Breast epithelium (tissue), 4 donors: ENCODE measurements around the gene PEX19. TPM values are rescaled to one million over a fixed set of nuclear protein-coding genes. Genes with fewer than 3 reads are reported as not detected.

Experiments
- DNase-seq, 2 donors: peaks; one replicate each; pipeline ENCODE4 v3.0.0-alpha.2; 2019; ENCODE audit warnings: low spot score in 2 of 2
- H3K27ac ChIP-seq, 2 donors: fragments of 200-600 bp; sonication (generic) in 1 of 2; one replicate each; pipeline ENCODE4 v1.5.1; 2016 to 2019; ENCODE audit warnings: mild to moderate bottlenecking in 1 of 2
- H3K27me3 ChIP-seq, 2 donors: fragments of 200-600 bp; sonication (generic) in 1 of 2; one replicate each; pipeline versions ENCODE4 v1.5.1 to v1.6.0; 2017 to 2019; ENCODE audit warnings: control low read depth in 1 of 2, mild to moderate bottlenecking in 1 of 2
- H3K36me3 ChIP-seq: fragments of 200-600 bp; one replicate; pipeline ENCODE4 v1.5.1; 2019
- H3K4me1 ChIP-seq, 2 donors: fragments of 200-600 bp; sonication (generic); one replicate each; pipeline ENCODE4 v1.5.1; 2016 to 2019; ENCODE audit warnings: control low read depth in 1 of 2
- H3K4me3 ChIP-seq, 3 donors: fragments of 200-600 bp; sonication (generic); 1 replicate in 2 of 3; 2 replicates in 1 of 3; pipeline ENCODE4 v1.5.1; 2016 to 2019; ENCODE audit warnings: mild to moderate bottlenecking in 3 of 3, moderate library complexity in 2 of 3
- H3K9me3 ChIP-seq, 2 donors: fragments of 200-600 bp; sonication (generic) in 1 of 2; one replicate each; pipeline ENCODE4 v1.5.1; 2016 to 2019; ENCODE audit warnings: control low read depth in 1 of 2
- CTCF ChIP-seq, 3 donors: fragments of 450-650 bp; IDR thresholded peaks; one replicate each; pipeline ENCODE4 v1.5.1; 2016 to 2017; ENCODE audit warnings: antibody characterized with exemption in 3 of 3, mild to moderate bottlenecking in 3 of 3, moderate library complexity in 3 of 3
- POLR2A ChIP-seq: fragments of 450-650 bp; IDR thresholded peaks from one replicate; pipeline ENCODE4 v1.6.1; 2016; ENCODE audit warnings: antibody characterized with exemption, mild to moderate bottlenecking, moderate library complexity
- POLR2AphosphoS5 ChIP-seq, 3 donors: sonication (generic); formaldehyde crosslinking; IDR thresholded peaks; one replicate each; pipeline ENCODE4 v1.6.1; 2017; ENCODE audit warnings: antibody characterized with exemption in 3 of 3
- intact Hi-C: fragments of 100-400 bp; cut with DNase I; formaldehyde crosslinking; loops from one replicate; pipeline ENCODE4 v1.15.1; 2023; ENCODE audit warnings: low total_unique reads
- total RNA-seq, 3 donors: library from RNA; depleted of rRNA; stranded (reverse); fragments of >200 nt; gene quantifications; one replicate each; pipeline ENCODE4 v1.1.0, GENCODE V29; 2016

Gene PEX19
- total RNA-seq, 3 donors from 2014 or later = 58.7 to 136 (median 80.1) TPM

DNA sequence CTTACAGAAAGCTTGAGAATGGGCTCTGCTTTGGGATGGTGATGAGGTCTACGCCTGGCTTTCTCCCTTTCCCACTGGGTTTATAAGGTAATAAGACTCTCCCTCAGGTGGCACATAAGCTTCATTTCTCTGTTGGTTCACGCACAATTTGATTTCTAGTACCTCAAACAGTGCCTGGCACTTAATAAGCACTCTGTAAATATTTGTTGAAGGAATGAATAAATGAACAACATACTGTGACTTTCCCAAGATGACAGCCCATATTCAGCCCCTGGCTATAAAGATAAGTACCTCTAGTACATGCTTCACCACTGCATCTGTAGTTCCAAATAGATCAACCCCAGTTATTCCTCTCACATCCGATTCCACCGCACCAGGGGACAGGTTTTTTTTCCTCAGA is 40.3 kb upstream of the PEX19 start:
- H3K27me3 ChIP-seq = no peaks in the 10 kb centered on the region
- H3K27ac ChIP-seq = no peak overlapping the region
- H3K36me3 ChIP-seq = peaks cover 5% of the 10 kb centered on the region
- H3K9me3 ChIP-seq = no peaks in the 10 kb centered on the region
- TF ChIP-seq CTCF (IDR thresholded peaks at IDR 0.05) (no peak), POLR2A (no peak), POLR2AphosphoS5 (IDR thresholded peaks at IDR 0.05) (no peak)
- no peaks in the 10 kb centered on the region for H3K4me1 ChIP-seq
- H3K4me3 ChIP-seq = no peak overlapping the region
- no peak for DNase-seq
- intact Hi-C loops = no loop called here

DNA sequence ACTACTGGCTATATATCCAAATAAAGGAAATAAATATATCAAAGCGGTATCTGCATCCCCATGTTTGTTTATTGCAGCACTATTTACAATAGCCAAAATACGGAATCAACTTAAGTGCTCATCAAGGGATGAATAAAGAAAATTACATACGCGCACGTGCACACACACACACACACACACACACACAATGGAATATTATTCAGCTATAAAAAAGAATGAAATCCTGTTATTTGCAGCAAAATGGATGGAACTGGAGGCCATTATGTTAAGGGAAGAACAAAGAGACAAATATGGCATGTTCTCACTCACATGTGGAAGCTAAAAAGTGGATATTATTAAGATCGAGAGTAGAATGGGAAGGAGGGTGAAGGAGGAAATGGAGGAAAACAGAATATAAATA is 37.9 kb upstream of the PEX19 start:
- H3K4me1 ChIP-seq = no peaks in the 10 kb centered on the region
- intact Hi-C loops = no loop called here
- no peaks in the 10 kb centered on the region for H3K27me3 ChIP-seq
- peaks cover 5% of the 10 kb centered on the region for H3K36me3 ChIP-seq
- no peak overlapping the region for H3K27ac ChIP-seq
- no peaks in the 10 kb centered on the region for H3K9me3 ChIP-seq
- no peak overlapping the region for H3K4me3 ChIP-seq
- no peak for DNase-seq
- TF ChIP-seq POLR2A = no peak
- no peak for TF ChIP-seq CTCF (IDR thresholded peaks at IDR 0.05)
- no peak for TF ChIP-seq POLR2AphosphoS5 (IDR thresholded peaks at IDR 0.05)

GRCh38 chr1:160315359-160315758 is 30.4 kb upstream of the PEX19 start:
- TF ChIP-seq POLR2AphosphoS5 (IDR thresholded peaks at IDR 0.05) = no peak
- Histone ChIP-seq H3K27me3 (no peaks in the 10 kb centered on the region), H3K4me3 (no peak overlapping the region), H3K9me3 (no peaks in the 10 kb centered on the region), H3K36me3 (no peaks in the 10 kb centered on the region), H3K27ac (no peak overlapping the region), H3K4me1 (no peaks in the 10 kb centered on the region)
- intact Hi-C loops = no loop called here
- no peak for DNase-seq

DNA sequence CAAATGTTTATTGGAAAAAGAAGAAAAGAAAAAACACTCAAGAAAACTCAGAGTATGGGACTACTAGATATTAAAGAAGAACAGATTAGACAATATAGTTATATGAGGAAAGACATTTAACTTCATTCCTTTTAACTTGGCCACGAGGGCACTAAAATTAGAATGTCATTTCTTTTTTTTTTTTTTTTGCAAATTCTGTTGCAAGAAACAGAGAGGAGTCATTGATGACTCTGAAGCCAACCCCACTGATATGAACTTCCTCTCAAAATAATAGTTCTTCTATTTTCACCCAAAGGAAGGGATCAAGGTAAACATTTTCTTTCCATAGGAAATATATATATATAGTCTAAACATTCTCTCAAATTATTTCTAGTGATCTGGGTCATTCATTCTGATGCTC is 24.6 kb upstream of the PEX19 start:
- Histone ChIP-seq H3K4me1 (no peaks in the 10 kb centered on the region), H3K9me3 (no peaks in the 10 kb centered on the region), H3K27ac (no peak overlapping the region), H3K27me3 (no peaks in the 10 kb centered on the region), H3K4me3 (no peak overlapping the region), H3K36me3 (peaks cover 19% of the 10 kb centered on the region)
- DNase-seq = no peak
- TF ChIP-seq POLR2A (no peak), CTCF (IDR thresholded peaks at IDR 0.05) (no peak), POLR2AphosphoS5 (IDR thresholded peaks at IDR 0.05) (no peak)
- intact Hi-C loops = no loop called here

- TF ChIP-seq POLR2A (no peak), POLR2AphosphoS5 (IDR thresholded peaks at IDR 0.05) (no peak), CTCF (IDR thresholded peaks at IDR 0.05) (no peak)
- H3K36me3 ChIP-seq = peaks cover 19% of the 10 kb centered on the region
- H3K9me3 ChIP-seq = no peaks in the 10 kb centered on the region
- H3K4me3 ChIP-seq = no peak overlapping the region
- no peaks in the 10 kb centered on the region for H3K27me3 ChIP-seq
- H3K27ac ChIP-seq = no peak overlapping the region
- intact Hi-C loops = no loop called here
- no peak for DNase-seq
- H3K4me1 ChIP-seq = no peaks in the 10 kb centered on the region
These were observed 24.2 kb upstream of the PEX19 start for GRCh38 chr1:160309185-160309557.
